Peyer's patch (tissue), 4 donors: ENCODE data around the gene DSCAML1. TPM values are rescaled to one million over a fixed set of nuclear protein-coding genes. Genes with fewer than 3 reads are reported as not detected.

Experiments
- DNase-seq, 3 donors: peaks; one replicate each; pipeline ENCODE4 v3.0.0-alpha.2; 2017 to 2019
- H3K27ac ChIP-seq, 4 donors: fragments of 200-600 bp; sonication (generic); one replicate each; pipeline ENCODE4 v1.5.1; 2016 to 2019
- H3K27me3 ChIP-seq, 2 donors: fragments of 200-600 bp; sonication (generic); one replicate each; pipeline ENCODE4 v1.5.1; 2019
- H3K36me3 ChIP-seq, 3 donors: fragments of 200-600 bp; sonication (generic); one replicate each; pipeline ENCODE4 v1.5.1; 2016 to 2019
- H3K4me1 ChIP-seq, 4 donors: fragments of 200-600 bp; sonication (generic); one replicate each; pipeline ENCODE4 v1.5.1; 2016 to 2019
- H3K4me3 ChIP-seq, 4 donors: fragments of 200-600 bp; sonication (generic); 1 replicate in 3 of 4; 2 replicates in 1 of 4; pipeline ENCODE4 v1.5.1; 2016 to 2019; ENCODE audit warnings: mild to moderate bottlenecking in 1 of 4
- H3K9me3 ChIP-seq, 4 donors: fragments of 200-600 bp; sonication (generic); one replicate each; pipeline ENCODE4 v1.5.1; 2016 to 2019; ENCODE audit warnings: mild to moderate bottlenecking in 1 of 4
- CTCF ChIP-seq, 6 experiments: fragments of 450-650 bp in 4 of 6; fragments of 200-600 bp in 2 of 6; sonication (generic) in 1 of 6; IDR thresholded peaks; one replicate each; pipeline ENCODE4 v1.5.1; 2017 to 2019; ENCODE audit warnings: antibody characterized with exemption in 6 of 6, mild to moderate bottlenecking in 3 of 6, moderate library complexity in 1 of 6
- POLR2A ChIP-seq, 2 donors: fragments of 450-650 bp; IDR thresholded peaks; one replicate each; pipeline ENCODE4 v1.5.1; 2017; ENCODE audit warnings: antibody characterized with exemption in 2 of 2, mild to moderate bottlenecking in 2 of 2, moderate library complexity in 2 of 2
- total RNA-seq, 4 donors: library from RNA; depleted of rRNA; stranded (reverse); fragments of >200 nt; gene quantifications; one replicate each; pipeline ENCODE4 v1.1.0, GENCODE V29; 2016

DSCAML1 gene
- total RNA-seq, 4 donors from 2014 or later, result 0.18 to 5.8 (median 2.9) TPM

GRCh38 chr11:117490911-117491310 is 306.1 kb downstream of the DSCAML1 start:
- Histone ChIP-seq H3K27ac (no peak overlapping the region), H3K9me3 (no peaks in the 10 kb centered on the region), H3K4me1 (no peaks in the 10 kb centered on the region), H3K4me3 (no peak overlapping the region), H3K36me3 (no peaks in the 10 kb centered on the region), H3K27me3 (no peaks in the 10 kb centered on the region)
- no peak for DNase-seq
- TF ChIP-seq POLR2A (IDR thresholded peaks at IDR 0.05) (no peak), CTCF (IDR thresholded peaks at IDR 0.05) (no peak)

GRCh38 chr11:117489999-117490679 is 306.9 kb downstream of the DSCAML1 start:
- no peak overlapping the region for H3K27ac ChIP-seq
- no peaks in the 10 kb centered on the region for H3K9me3 ChIP-seq
- no peak for TF ChIP-seq CTCF (IDR thresholded peaks at IDR 0.05)
- no peak for TF ChIP-seq POLR2A (IDR thresholded peaks at IDR 0.05)
- no peak overlapping the region for H3K4me3 ChIP-seq
- no peaks in the 10 kb centered on the region for H3K36me3 ChIP-seq
- H3K4me1 ChIP-seq, result no peaks in the 10 kb centered on the region
- no peaks in the 10 kb centered on the region for H3K27me3 ChIP-seq
- DNase-seq, result no peak

- TF ChIP-seq POLR2A (IDR thresholded peaks at IDR 0.05), result no peak
- no peak overlapping the region for H3K27ac ChIP-seq
- no peaks in the 10 kb centered on the region for H3K27me3 ChIP-seq
- no peaks in the 10 kb centered on the region for H3K36me3 ChIP-seq
- H3K9me3 ChIP-seq, result no peaks in the 10 kb centered on the region
- DNase-seq, result no peak
- no peaks in the 10 kb centered on the region for H3K4me1 ChIP-seq
- H3K4me3 ChIP-seq, result no peak overlapping the region
These were observed 307.7 kb downstream of the DSCAML1 start for GRCh38 chr11:117488996-117489952.

GRCh38 chr11:117486059-117486458 is 311.0 kb downstream of the DSCAML1 start:
- TF ChIP-seq POLR2A (IDR thresholded peaks at IDR 0.05) (no peak), CTCF (IDR thresholded peaks at IDR 0.05) (no peak)
- no peak overlapping the region for H3K27ac ChIP-seq
- no peak overlapping the region for H3K4me3 ChIP-seq
- H3K4me1 ChIP-seq, result no peaks in the 10 kb centered on the region
- no peak for DNase-seq
- H3K27me3 ChIP-seq, result no peaks in the 10 kb centered on the region
- no peaks in the 10 kb centered on the region for H3K36me3 ChIP-seq
- H3K9me3 ChIP-seq, result no peaks in the 10 kb centered on the region

- TF ChIP-seq POLR2A (IDR thresholded peaks at IDR 0.05), result no peak
- TF ChIP-seq CTCF (IDR thresholded peaks at IDR 0.05), result no peak
- Histone ChIP-seq H3K4me3 (no peak overlapping the region), H3K9me3 (no peaks in the 10 kb centered on the region), H3K27me3 (no peaks in the 10 kb centered on the region), H3K27ac (no peak overlapping the region), H3K4me1 (no peaks in the 10 kb centered on the region), H3K36me3 (no peaks in the 10 kb centered on the region)
- no peak for DNase-seq
These were observed 312.9 kb downstream of the DSCAML1 start for GRCh38 chr11:117484156-117484555.

GRCh38 chr11:117483372-117483771 is 313.6 kb downstream of the DSCAML1 start:
- H3K9me3 ChIP-seq, result no peaks in the 10 kb centered on the region
- H3K36me3 ChIP-seq, result no peaks in the 10 kb centered on the region
- no peaks in the 10 kb centered on the region for H3K4me1 ChIP-seq
- TF ChIP-seq CTCF (IDR thresholded peaks at IDR 0.05) (no peak), POLR2A (IDR thresholded peaks at IDR 0.05) (no peak)
- H3K27me3 ChIP-seq, result no peaks in the 10 kb centered on the region
- no peak overlapping the region for H3K27ac ChIP-seq
- DNase-seq, result no peak
- H3K4me3 ChIP-seq, result no peak overlapping the region
